GM21737 (cell line): Measurements from ENCODE around the gene TMEM213.

Experiments
- ATAC-seq: cut with Tn5 transposase; IDR thresholded peaks from one replicate; pipeline ENCODE4 v1.9.1; 2021; ENCODE audit warnings: mild to moderate bottlenecking, moderate library complexity; ENCODE audit not compliant: unreplicated experiment

TMEM213 gene

GRCh38 chr7:138797715-138798320 is at the start of gene TMEM213, which contains the start of gene ATP6V0A4:
TSS of gene TMEM213 (plus strand) at chr7:138797994. CDS start at chr7:138798105, 111 bp downstream.
TSS of gene ATP6V0A4 (minus strand) at chr7:138798196. CDS start at chr7:138771247, 26,949 bp downstream.
- no peak for ATAC-seq

- ATAC-seq: no peak
These were observed 49.1 kb upstream of the TMEM213 start for GRCh38 chr7:138748666-138749065.

- no peak for ATAC-seq
These were observed 47.8 kb upstream of the TMEM213 start for GRCh38 chr7:138749960-138750359.

GRCh38 chr7:138750473-138750872 is 47.3 kb upstream of the TMEM213 start:
- ATAC-seq: no peak

GRCh38 chr7:138750901-138751464 is 46.8 kb upstream of the TMEM213 start:
- no peak for ATAC-seq

GRCh38 chr7:138752518-138753149 is 45.2 kb upstream of the TMEM213 start:
- peak; percentile 86 for ATAC-seq

- ATAC-seq: no peak
These were observed 44.7 kb upstream of the TMEM213 start for GRCh38 chr7:138753150-138753518.

- ATAC-seq: no peak
These were observed 44.2 kb upstream of the TMEM213 start for GRCh38 chr7:138753610-138754009.

GRCh38 chr7:138755331-138755747 is 42.5 kb upstream of the TMEM213 start:
- no peak for ATAC-seq

GRCh38 chr7:138755842-138756590 is 41.8 kb upstream of the TMEM213 start:
- no peak for ATAC-seq

- ATAC-seq: no peak
These were observed 41.1 kb upstream of the TMEM213 start for GRCh38 chr7:138756591-138757242.

- ATAC-seq: no peak
These were observed 29.6 kb upstream of the TMEM213 start for GRCh38 chr7:138768241-138768640.

- ATAC-seq: no peak
These were observed 26.9 kb upstream of the TMEM213 start for GRCh38 chr7:138770904-138771303.

- ATAC-seq: no peak
These were observed 24.6 kb upstream of the TMEM213 start for GRCh38 chr7:138773176-138773575.

GRCh38 chr7:138773817-138774216 is 24.0 kb upstream of the TMEM213 start:
- no peak for ATAC-seq

- ATAC-seq: no peak
These were observed 21.5 kb upstream of the TMEM213 start for GRCh38 chr7:138776166-138776833.

- no peak for ATAC-seq
These were observed 16.8 kb upstream of the TMEM213 start for GRCh38 chr7:138781004-138781403.

- ATAC-seq: no peak
These were observed 13.1 kb upstream of the TMEM213 start for GRCh38 chr7:138784692-138785091.

- no peak for ATAC-seq
These were observed 12.0 kb upstream of the TMEM213 start for GRCh38 chr7:138785587-138786437.
